ENCODE results near the gene ADGRA1. TPM values are rescaled to one million over a fixed set of nuclear protein-coding genes. Genes with fewer than 3 reads are reported as not detected.

ADGRA1 gene
- total RNA-seq, 1 experiment from 2014 or later: not detected

- no peak for TF ChIP-seq CTCF (IDR thresholded peaks at IDR 0.05; ENCODE audit: unreplicated experiment)
- no TSS peak for BruUV-seq (replicated peaks)
- intact Hi-C loops (cut with micrococcal nuclease): no loop called here
Observed at GRCh38 chr10:133056651-133057178, 31.0 kb upstream of the ADGRA1 start.

GRCh38 chr10:133058331-133059092 is 29.2 kb upstream of the ADGRA1 start:
- Mint-ChIP-seq H3K4me1 (ENCODE audit: insufficient read depth, unreplicated experiment) (no peaks in the 10 kb centered on the region), H3K9me3 (ENCODE audit: unreplicated experiment) (no peaks in the 10 kb centered on the region), H3K4me3 (ENCODE audit: unreplicated experiment) (no peak overlapping the region), H3K27me3 (ENCODE audit: insufficient read depth, unreplicated experiment) (no peaks in the 10 kb centered on the region), H3K27ac (ENCODE audit: low read depth, unreplicated experiment) (no peak overlapping the region), H3K36me3 (ENCODE audit: insufficient read depth, unreplicated experiment) (peaks cover 4% of the 10 kb centered on the region)
- BruUV-seq (replicated peaks): no TSS peak
- TF ChIP-seq CTCF (IDR thresholded peaks at IDR 0.05; ENCODE audit: unreplicated experiment): no peak
- ChIA-PET POLR2A (no interaction called here), CTCF (no interaction called here)
- no peak for DNase-seq (ENCODE audit: unreplicated experiment)
- intact Hi-C loops (cut with micrococcal nuclease): no loop called here

More at GRCh38 chr10:133056651-133057178, 31.0 kb upstream of the ADGRA1 start:
- Mint-ChIP-seq H3K4me3 (ENCODE audit: unreplicated experiment) (no peak overlapping the region), H3K4me1 (ENCODE audit: insufficient read depth, unreplicated experiment) (no peaks in the 10 kb centered on the region), H3K27ac (ENCODE audit: low read depth, unreplicated experiment) (no peak overlapping the region), H3K9me3 (ENCODE audit: unreplicated experiment) (no peaks in the 10 kb centered on the region), H3K27me3 (ENCODE audit: insufficient read depth, unreplicated experiment) (no peaks in the 10 kb centered on the region), H3K36me3 (ENCODE audit: insufficient read depth, unreplicated experiment) (no peaks in the 10 kb centered on the region)
- ChIA-PET POLR2A (no interaction called here), CTCF (no interaction called here)
- DNase-seq (ENCODE audit: unreplicated experiment): no peak

GRCh38 chr10:133059093-133059470 is 28.6 kb upstream of the ADGRA1 start:
- no peak for DNase-seq (ENCODE audit: unreplicated experiment)
- POLR2A ChIA-PET: no interaction called here
- Mint-ChIP-seq H3K4me3 (ENCODE audit: unreplicated experiment) (no peak overlapping the region), H3K27me3 (ENCODE audit: insufficient read depth, unreplicated experiment) (no peaks in the 10 kb centered on the region), H3K4me1 (ENCODE audit: insufficient read depth, unreplicated experiment) (no peaks in the 10 kb centered on the region), H3K36me3 (ENCODE audit: insufficient read depth, unreplicated experiment) (peaks cover 4% of the 10 kb centered on the region), H3K9me3 (ENCODE audit: unreplicated experiment) (no peaks in the 10 kb centered on the region), H3K27ac (ENCODE audit: low read depth, unreplicated experiment) (no peak overlapping the region)
- CTCF ChIA-PET: no interaction called here
- intact Hi-C loops (cut with micrococcal nuclease): no loop called here
- TF ChIP-seq CTCF (IDR thresholded peaks at IDR 0.05; ENCODE audit: unreplicated experiment): no peak
- BruUV-seq (replicated peaks): no TSS peak

- ChIA-PET POLR2A (no interaction called here), CTCF (no interaction called here)
- H3K36me3 Mint-ChIP-seq (ENCODE audit: insufficient read depth, unreplicated experiment): peaks cover 4% of the 10 kb centered on the region
- no peak overlapping the region for H3K4me3 Mint-ChIP-seq (ENCODE audit: unreplicated experiment)
- no peaks in the 10 kb centered on the region for H3K4me1 Mint-ChIP-seq (ENCODE audit: insufficient read depth, unreplicated experiment)
- no peak for TF ChIP-seq CTCF (IDR thresholded peaks at IDR 0.05; ENCODE audit: unreplicated experiment)
- intact Hi-C loops (cut with micrococcal nuclease): no loop called here
- no peaks in the 10 kb centered on the region for H3K27me3 Mint-ChIP-seq (ENCODE audit: insufficient read depth, unreplicated experiment)
- no peak overlapping the region for H3K27ac Mint-ChIP-seq (ENCODE audit: low read depth, unreplicated experiment)
- no peaks in the 10 kb centered on the region for H3K9me3 Mint-ChIP-seq (ENCODE audit: unreplicated experiment)
- no TSS peak for BruUV-seq (replicated peaks)
- DNase-seq (ENCODE audit: unreplicated experiment): no peak
Observed at GRCh38 chr10:133059571-133059970, 28.2 kb upstream of the ADGRA1 start.
